Stimulated activated CD4-positive, alpha-beta T cell treated with anti-CD3 and anti-CD28 coated beads, Interleukin-2, amount 100 ng/mL, for 4 hours (primary cell): ENCODE measurements around the gene SCIMP.
"Not testable (repeated sequence)": the region's sequence is repeated elsewhere in the genome, so short reads cannot be mapped to it uniquely, and the experiment has no call there.

Experiments
- DNase-seq: peaks from one replicate; pipeline ENCODE4 v3.0.0-alpha.2; 2020; ENCODE audit warnings: low read depth

Gene SCIMP

GRCh38 chr17:5184288-5184687 is 50.4 kb downstream of the SCIMP start:
- no peak for DNase-seq

GRCh38 chr17:5183410-5183793 is 51.3 kb downstream of the SCIMP start:
- DNase-seq: no peak

- DNase-seq: no peak
These were observed 51.9 kb downstream of the SCIMP start for GRCh38 chr17:5182597-5183409.

GRCh38 chr17:5181509-5182305 is 53.0 kb downstream of the SCIMP start:
- DNase-seq: no peak

GRCh38 chr17:5179003-5179402 is 55.7 kb downstream of the SCIMP start:
- DNase-seq: no peak

- not testable (repeated sequence) for DNase-seq
These were observed 59.6 kb downstream of the SCIMP start for GRCh38 chr17:5175027-5175426.

- DNase-seq: not testable (repeated sequence)
These were observed 68.7 kb downstream of the SCIMP start for GRCh38 chr17:5165791-5166564.

GRCh38 chr17:5164436-5164835 is 70.2 kb downstream of the SCIMP start:
- no peak for DNase-seq

GRCh38 chr17:5161793-5162192 is 72.9 kb downstream of the SCIMP start:
- DNase-seq: not testable (repeated sequence)

- DNase-seq: not testable (repeated sequence)
These were observed 74.0 kb downstream of the SCIMP start for GRCh38 chr17:5160702-5161101.
